GM12878 (cell line): ENCODE results near the gene EIF4B. TPM values are rescaled to one million over a fixed set of nuclear protein-coding genes. Genes with fewer than 3 reads are reported as not detected.

ENCODE experiments used
- ATAC-seq: fragments of 200-7000 bp; cut with Tn5 transposase; 3 replicates; pipeline ENCODE4 v1.9.1; 2020; ENCODE audit warnings: mild to moderate bottlenecking, moderate library complexity
- BruUV-seq: library from RNA; stranded (reverse); fragments of 400-500 nt; replicated peaks from 2 replicates; lab custom pipeline; 2021; lab: Mats Ljungman, UMichigan
- CTCF ChIA-PET: fragments of 300-600 bp; sonication (Branson Sonifier 250); formaldehyde crosslinking; extraction: SDS; loops from one replicate; lab custom pipeline; 2021; ENCODE audit warnings: inconsistent platforms; lab: Yijun Ruan, JAX
- POLR2A ChIA-PET: fragments of 350-600 bp; formaldehyde crosslinking; extraction: SDS; loops from one replicate; lab custom pipeline; 2021; ENCODE audit warnings: inconsistent platforms; lab: Charles Lee
- RAD21 ChIA-PET: fragments of 300-600 bp; sonication (Branson Sonifier 250); formaldehyde crosslinking; loops from one replicate; lab custom pipeline; 2023; ENCODE audit warnings: antibody characterized with exemption; ENCODE audit not compliant: unreplicated experiment; lab: Charles Lee
- SMC1A ChIA-PET: fragments of 300-600 bp; sonication (Branson Sonifier 250); formaldehyde crosslinking; loops from one replicate; lab custom pipeline; 2023; ENCODE audit not compliant: unreplicated experiment, uncharacterized antibody; lab: Charles Lee
- DNase-seq: peaks from one replicate; pipeline ENCODE4 v3.0.0-alpha.2; 2011; ENCODE audit warnings: low read depth, low spot score
- FAIRE-seq: peaks from 3 replicates; lab custom pipeline; 2011; peaks lifted over from hg19 to GRCh38; lab: Jason Lieb, UNC
- H2AFZ ChIP-seq: 2 replicates; pipeline ENCODE4 v1.6.0; 2011; ENCODE audit warnings: low read depth, low read length, control low read depth; ENCODE audit not compliant: control insufficient read depth
- H3K27ac ChIP-seq: 2 replicates; pipeline ENCODE4 v1.5.1; 2011; ENCODE audit warnings: control low read depth; ENCODE audit not compliant: control insufficient read depth, insufficient read depth
- H3K27me3 ChIP-seq, 2 experiments: replicated peaks in 1 of 2; 2 replicates each; pipeline versions ENCODE4 v1.6.0 to v1.6.1; 2011; ENCODE audit warnings: low read length in 1 of 2; ENCODE audit not compliant: control insufficient read depth in 2 of 2, insufficient read depth in 2 of 2
- H3K36me3 ChIP-seq, 2 experiments: 2 replicates each; pipeline ENCODE4 v1.5.1; 2011; ENCODE audit warnings: low read length in 1 of 2; ENCODE audit not compliant: control insufficient read depth in 2 of 2, insufficient read depth in 2 of 2
- H3K4me1 ChIP-seq: 2 replicates; pipeline ENCODE4 v1.6.1; 2011; ENCODE audit warnings: mild to moderate bottlenecking, low read length, moderate library complexity, mixed read lengths; ENCODE audit not compliant: control insufficient read depth, insufficient read depth
- H3K4me2 ChIP-seq: 2 replicates; pipeline ENCODE4 v1.6.0; 2011; ENCODE audit warnings: control low read depth; ENCODE audit not compliant: control insufficient read depth, insufficient read depth
- H3K4me3 ChIP-seq: fragments of 200-600 bp; sonication (generic); 2 replicates; pipeline ENCODE4 v1.5.1; 2016
- H3K79me2 ChIP-seq: 2 replicates; pipeline ENCODE4 v1.6.0; 2011; ENCODE audit warnings: low read length; ENCODE audit not compliant: control insufficient read depth, insufficient read depth
- H3K9ac ChIP-seq: 2 replicates; pipeline ENCODE4 v1.8.0; 2011; ENCODE audit warnings: low read length, control low read depth, mixed read lengths; ENCODE audit not compliant: control insufficient read depth, insufficient read depth
- H3K9me3 ChIP-seq: replicated peaks from 3 replicates; pipeline ENCODE4 v1.5.1; 2011; ENCODE audit warnings: mild to moderate bottlenecking, low read length; ENCODE audit not compliant: control insufficient read depth, insufficient read depth
- H4K20me1 ChIP-seq: 2 replicates; pipeline ENCODE4 v1.6.0; 2011; ENCODE audit not compliant: control insufficient read depth, insufficient read depth
- FOS ChIP-seq: IDR thresholded peaks from 3 replicates; pipeline ENCODE4 v1.6.1; 2011; ENCODE audit warnings: borderline replicate concordance; ENCODE audit not compliant: insufficient read length; ENCODE audit errors: extremely low read depth
- MTA2 ChIP-seq: fragments of 450-650 bp; IDR thresholded peaks from 2 replicates; pipeline ENCODE4 v1.6.1; 2016; ENCODE audit warnings: low read depth, mild to moderate bottlenecking, moderate library complexity
- TCF7 ChIP-seq: IDR thresholded peaks from 2 replicates; pipeline ENCODE4 v1.6.1; 2014; ENCODE audit warnings: antibody characterized with exemption, borderline replicate concordance
- YBX1 ChIP-seq: fragments of 450-650 bp; IDR thresholded peaks from 2 replicates; pipeline ENCODE4 v1.6.1; 2016; ENCODE audit warnings: antibody characterized with exemption
- WGBS: methylation state at CpG from one replicate; pipeline ENCODE4 v1.1.6; 2016; ENCODE audit warnings: low lambda C conversion rate; ENCODE audit not compliant: insufficient replicate concordance, insufficient coverage; ENCODE audit errors: missing lambda C conversion rate; 5-methylcytosine and 5-hydroxymethylcytosine counted together
- in situ Hi-C: fragments of 300-500 bp; cut with MboI; formaldehyde crosslinking; loops from 9 replicates; pipeline ENCODE4 v1.14.3; 2018; ENCODE audit warnings: mixed read lengths
- intact Hi-C: fragments of 100-400 bp; cut with micrococcal nuclease; formaldehyde crosslinking; loops from one replicate; pipeline ENCODE4 v1.14.2; 2022; ENCODE audit not compliant: unreplicated experiment
- polyA plus RNA-seq, 11 experiments: library from polyadenylated mRNA; depleted of rRNA in 4 of 11; unstranded in 6 of 11; stranded (reverse) in 5 of 11; fragments of >200 nt; fragmentation: Nextera tagmentation in 4 of 11; fragmentation: Illumina TruSeq in 1 of 11; extraction: Ambion mirVana in 4 of 11; extraction: Trizol in 1 of 11; gene quantifications; 1 replicate in 1 of 11; 2 replicates in 10 of 11; pipeline versions ENCODE4 v1.2.1 to v1.2.3, GENCODE V29; 2011 to 2016; ENCODE audit warnings: inconsistent platforms in 2 of 11, missing spikeins in 2 of 11, low read depth in 1 of 11
- total RNA-seq, 4 experiments: library from RNA; depleted of rRNA in 3 of 4; stranded (reverse); fragments of >200 nt in 3 of 4; fragmentation: Illumina TruSeq in 1 of 4; extraction: Trizol in 1 of 4; gene quantifications; 2 replicates each; pipeline versions ENCODE4 v1.2.1 to v1.2.3, GENCODE V29; 2013 to 2021
- TF ChIP-seq, protein P1 (sequence below): IDR thresholded peaks from 2 replicates; pipeline ENCODE4 v1.6.1; 2011; ENCODE audit warnings: borderline replicate concordance, low read depth, mild to moderate bottlenecking, moderate library complexity, mixed read lengths, low read length; ENCODE audit not compliant: insufficient read depth; ENCODE audit errors: extremely low read length
- TF ChIP-seq, protein P2 (sequence below): fragments of 450-650 bp; IDR thresholded peaks from 2 replicates; pipeline ENCODE4 v1.6.1; 2017; ENCODE audit warnings: low read depth, mild to moderate bottlenecking, moderate library complexity
- TF ChIP-seq, protein P3 (sequence below): fragments of 450-650 bp; conservative IDR thresholded peaks from 2 replicates; pipeline ENCODE4 v1.6.1; 2017; ENCODE audit warnings: mild to moderate bottlenecking, moderate library complexity

EIF4B gene
- total and polyA plus RNA-seq, 10 of the 15 experiments (the other 5 are each of a cell fraction or from before 2014, with no cell fraction given), result 123 to 752 (median 431) TPM

DNA sequence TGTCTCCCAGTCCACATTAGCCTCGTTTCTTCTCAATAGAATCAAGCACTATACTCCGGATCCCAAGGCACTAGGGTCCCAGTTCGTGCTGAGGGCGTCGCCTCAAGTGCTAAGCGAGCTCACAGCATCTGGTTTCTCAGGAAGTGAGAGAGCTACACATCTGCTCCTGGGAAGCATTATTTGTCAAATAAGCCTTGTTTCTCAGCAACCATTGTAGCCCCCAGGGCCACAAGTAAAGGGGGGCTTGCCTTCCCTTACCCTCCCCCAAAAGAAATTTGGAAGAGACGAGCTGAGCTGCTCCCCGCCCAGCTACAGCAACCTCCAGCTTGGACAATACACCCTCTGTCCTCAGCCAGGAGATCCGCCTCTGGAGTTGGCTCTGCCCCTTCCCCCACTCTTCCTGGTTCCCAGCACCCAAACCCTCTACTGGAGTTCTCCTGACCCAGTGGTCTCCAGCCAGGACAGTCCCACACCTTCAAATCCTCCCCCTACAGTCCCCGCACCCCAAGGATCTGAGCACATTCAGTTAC lies 37.9 kb downstream of the EIF4B start:
- Histone ChIP-seq H3K79me2 (no peaks in the 10 kb centered on the region), H3K9ac (no peak overlapping the region), H3K36me3 (peaks cover 3 to 9% of the 10 kb centered on the region in 2 experiments), H3K9me3 (no peaks in the 10 kb centered on the region), H4K20me1 (no peaks in the 10 kb centered on the region), H3K4me2 (no peak overlapping the region), H3K4me3 (no peak overlapping the region), H3K4me1 (peaks cover 11% of the 10 kb centered on the region), H2AFZ (no peak overlapping the region), H3K27me3 (no peaks in the 10 kb centered on the region), H3K27ac (no peak overlapping the region)
- WGBS, result 68% methylated on average over 10 of the region's 10 CpGs
- in situ Hi-C loops (no loop called here), intact Hi-C loops (no loop called here)
- ATAC-seq, result no peak
- TF ChIP-seq TCF7, result no peak
- no peak for TF ChIP-seq MTA2
- TF ChIP-seq, protein P1, sequence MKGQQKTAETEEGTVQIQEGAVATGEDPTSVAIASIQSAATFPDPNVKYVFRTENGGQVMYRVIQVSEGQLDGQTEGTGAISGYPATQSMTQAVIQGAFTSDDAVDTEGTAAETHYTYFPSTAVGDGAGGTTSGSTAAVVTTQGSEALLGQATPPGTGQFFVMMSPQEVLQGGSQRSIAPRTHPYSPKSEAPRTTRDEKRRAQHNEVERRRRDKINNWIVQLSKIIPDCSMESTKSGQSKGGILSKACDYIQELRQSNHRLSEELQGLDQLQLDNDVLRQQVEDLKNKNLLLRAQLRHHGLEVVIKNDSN, result no peak
- TF ChIP-seq, protein P2, sequence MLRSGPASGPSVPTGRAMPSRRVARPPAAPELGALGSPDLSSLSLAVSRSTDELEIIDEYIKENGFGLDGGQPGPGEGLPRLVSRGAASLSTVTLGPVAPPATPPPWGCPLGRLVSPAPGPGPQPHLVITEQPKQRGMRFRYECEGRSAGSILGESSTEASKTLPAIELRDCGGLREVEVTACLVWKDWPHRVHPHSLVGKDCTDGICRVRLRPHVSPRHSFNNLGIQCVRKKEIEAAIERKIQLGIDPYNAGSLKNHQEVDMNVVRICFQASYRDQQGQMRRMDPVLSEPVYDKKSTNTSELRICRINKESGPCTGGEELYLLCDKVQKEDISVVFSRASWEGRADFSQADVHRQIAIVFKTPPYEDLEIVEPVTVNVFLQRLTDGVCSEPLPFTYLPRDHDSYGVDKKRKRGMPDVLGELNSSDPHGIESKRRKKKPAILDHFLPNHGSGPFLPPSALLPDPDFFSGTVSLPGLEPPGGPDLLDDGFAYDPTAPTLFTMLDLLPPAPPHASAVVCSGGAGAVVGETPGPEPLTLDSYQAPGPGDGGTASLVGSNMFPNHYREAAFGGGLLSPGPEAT, result no peak
- TF ChIP-seq FOS, result no peak
- TF ChIP-seq YBX1, result no peak
- TF ChIP-seq, protein P3, sequence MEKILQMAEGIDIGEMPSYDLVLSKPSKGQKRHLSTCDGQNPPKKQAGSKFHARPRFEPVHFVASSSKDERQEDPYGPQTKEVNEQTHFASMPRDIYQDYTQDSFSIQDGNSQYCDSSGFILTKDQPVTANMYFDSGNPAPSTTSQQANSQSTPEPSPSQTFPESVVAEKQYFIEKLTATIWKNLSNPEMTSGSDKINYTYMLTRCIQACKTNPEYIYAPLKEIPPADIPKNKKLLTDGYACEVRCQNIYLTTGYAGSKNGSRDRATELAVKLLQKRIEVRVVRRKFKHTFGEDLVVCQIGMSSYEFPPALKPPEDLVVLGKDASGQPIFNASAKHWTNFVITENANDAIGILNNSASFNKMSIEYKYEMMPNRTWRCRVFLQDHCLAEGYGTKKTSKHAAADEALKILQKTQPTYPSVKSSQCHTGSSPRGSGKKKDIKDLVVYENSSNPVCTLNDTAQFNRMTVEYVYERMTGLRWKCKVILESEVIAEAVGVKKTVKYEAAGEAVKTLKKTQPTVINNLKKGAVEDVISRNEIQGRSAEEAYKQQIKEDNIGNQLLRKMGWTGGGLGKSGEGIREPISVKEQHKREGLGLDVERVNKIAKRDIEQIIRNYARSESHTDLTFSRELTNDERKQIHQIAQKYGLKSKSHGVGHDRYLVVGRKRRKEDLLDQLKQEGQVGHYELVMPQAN, result no peak
- ChIA-PET SMC1A (interaction anchor here (1.0 kb wide), 1 partner anchor 22 kb away, joined by 3 read pairs; no protein-coding TSS in a partner anchor), RAD21 (interaction anchor here (0.5 kb wide), 1 partner anchor 1193 kb away, joined by 3 read pairs; no protein-coding TSS in a partner anchor), CTCF (interaction anchor here (0.6 to 1.7 kb wide), 3 partner anchors 10 to 530 kb away, joined by 3 to 5 read pairs (median 5); no protein-coding TSS in a partner anchor), POLR2A (no interaction called here)
- no peak for FAIRE-seq
- no peak for DNase-seq
- BruUV-seq, result no TSS peak
